SK-N-SH (cell line): ENCODE measurements around the gene MGLL.

Experiments used
- CTCF ChIP-seq: fragments of 200-600 bp; sonication (generic); IDR thresholded peaks from 2 replicates; pipeline ENCODE4 v1.6.1; 2017; ENCODE audit warnings: antibody characterized with exemption, mild to moderate bottlenecking, moderate library complexity
- EP300 ChIP-seq, 2 experiments: IDR thresholded peaks; 2 replicates each; pipeline versions ENCODE4 v1.4.0 to v1.6.1; 2012; ENCODE audit warnings: borderline replicate concordance in 1 of 2, low read depth in 1 of 2, low read length in 1 of 2
- JUND ChIP-seq: IDR thresholded peaks from 2 replicates; pipeline ENCODE4 v1.4.0; 2012

GRCh38 chr3:127676921-127677351, 145.4 kb downstream of the MGLL start:
- TF ChIP-seq EP300 (IDR thresholded peaks at IDR 0.05; ENCODE audit: borderline replicate concordance in 1 of 2, low read depth in 1 of 2, low read length in 1 of 2) = no peak
- TF ChIP-seq JUND = no peak
- no peak for TF ChIP-seq CTCF
